ENCODE data around the gene KCNK6.

Gene KCNK6

GRCh38 chr19:38303517-38304351 lies 15.9 kb upstream of the KCNK6 start, which contains the start of gene C19orf33:
Gene C19orf33, plus strand, starts transcription at chr19:38304251. Its CDS starts 11 bp downstream, at chr19:38304262.
- Histone ChIP-seq H3K4me3 (ENCODE audit: low read length) (peak within 1 kb of the TSS; percentile 67), H3K4me1 (ENCODE audit: insufficient read depth, low read length) (peaks cover 9% of the 10 kb centered on the region), H3K36me3 (ENCODE audit: insufficient read depth, low read depth, low read length) (peaks cover 11% of the 10 kb centered on the region; the same call in 1 of the 2 replicates), H3K9ac (ENCODE audit: low read depth, low read length) (peak within 1 kb of the TSS; percentile 61; the same call in 1 of the 2 replicates), H3K27ac (ENCODE audit: low read length) (no peak within 1 kb of the TSS), H3K9me3 (ENCODE audit: insufficient read depth, low read depth, low read length) (no peaks in the 10 kb centered on the region), H3K27me3 (ENCODE audit: insufficient read depth, low read length) (peaks cover 4% of the 10 kb centered on the region; the same call in 1 of the 2 replicates)

GRCh38 chr19:38304352-38304865 lies 15.2 kb upstream of the KCNK6 start:
- peak overlapping the region; percentile 67 for H3K4me3 ChIP-seq (ENCODE audit: low read length)
- peaks cover 4% of the 10 kb centered on the region; the same call in 1 of the 2 replicates for H3K27me3 ChIP-seq (ENCODE audit: insufficient read depth, low read length)
- peak overlapping the region; percentile 61; the same call in 1 of the 2 replicates for H3K9ac ChIP-seq (ENCODE audit: low read depth, low read length)
- no peaks in the 10 kb centered on the region for H3K9me3 ChIP-seq (ENCODE audit: insufficient read depth, low read depth, low read length)
- peaks cover 11% of the 10 kb centered on the region; the same call in 1 of the 2 replicates for H3K36me3 ChIP-seq (ENCODE audit: insufficient read depth, low read depth, low read length)
- peaks cover 9% of the 10 kb centered on the region for H3K4me1 ChIP-seq (ENCODE audit: insufficient read depth, low read length)
- no peak overlapping the region for H3K27ac ChIP-seq (ENCODE audit: low read length)

GRCh38 chr19:38304866-38305429 lies 14.7 kb upstream of the KCNK6 start:
- Histone ChIP-seq H3K27me3 (ENCODE audit: insufficient read depth, low read length) (peaks cover 4% of the 10 kb centered on the region; the same call in 1 of the 2 replicates), H3K9ac (ENCODE audit: low read depth, low read length) (peak overlapping the region; percentile 61; the same call in 1 of the 2 replicates), H3K9me3 (ENCODE audit: insufficient read depth, low read depth, low read length) (no peaks in the 10 kb centered on the region), H3K36me3 (ENCODE audit: insufficient read depth, low read depth, low read length) (peaks cover 11% of the 10 kb centered on the region; the same call in 1 of the 2 replicates), H3K4me1 (ENCODE audit: insufficient read depth, low read length) (peaks cover 9% of the 10 kb centered on the region), H3K27ac (ENCODE audit: low read length) (no peak overlapping the region), H3K4me3 (ENCODE audit: low read length) (peak overlapping the region; percentile 67)

GRCh38 chr19:38306236-38306635 lies 13.4 kb upstream of the KCNK6 start:
- Histone ChIP-seq H3K36me3 (ENCODE audit: insufficient read depth, low read depth, low read length) (peaks cover 11% of the 10 kb centered on the region; the same call in 1 of the 2 replicates), H3K27me3 (ENCODE audit: insufficient read depth, low read length) (peaks cover 4% of the 10 kb centered on the region; the same call in 1 of the 2 replicates), H3K9me3 (ENCODE audit: insufficient read depth, low read depth, low read length) (no peaks in the 10 kb centered on the region), H3K4me3 (ENCODE audit: low read length) (no peak overlapping the region), H3K4me1 (ENCODE audit: insufficient read depth, low read length) (peaks cover 4% of the 10 kb centered on the region; the same call in 1 of the 2 replicates), H3K27ac (ENCODE audit: low read length) (no peak overlapping the region), H3K9ac (ENCODE audit: low read depth, low read length) (no peak overlapping the region)

GRCh38 chr19:38307076-38307475 lies 12.6 kb upstream of the KCNK6 start:
- H3K4me1 ChIP-seq (ENCODE audit: insufficient read depth, low read length), result peaks cover 4% of the 10 kb centered on the region; the same call in 1 of the 2 replicates
- H3K9me3 ChIP-seq (ENCODE audit: insufficient read depth, low read depth, low read length), result no peaks in the 10 kb centered on the region
- no peak overlapping the region for H3K4me3 ChIP-seq (ENCODE audit: low read length)
- H3K27me3 ChIP-seq (ENCODE audit: insufficient read depth, low read length), result peaks cover 4% of the 10 kb centered on the region; the same call in 1 of the 2 replicates
- peaks cover 11% of the 10 kb centered on the region; the same call in 1 of the 2 replicates for H3K36me3 ChIP-seq (ENCODE audit: insufficient read depth, low read depth, low read length)
- H3K9ac ChIP-seq (ENCODE audit: low read depth, low read length), result no peak overlapping the region
- no peak overlapping the region for H3K27ac ChIP-seq (ENCODE audit: low read length)

- Histone ChIP-seq H3K27ac (ENCODE audit: low read length) (no peak overlapping the region), H3K9ac (ENCODE audit: low read depth, low read length) (no peak overlapping the region), H3K9me3 (ENCODE audit: insufficient read depth, low read depth, low read length) (no peaks in the 10 kb centered on the region), H3K27me3 (ENCODE audit: insufficient read depth, low read length) (peaks cover 4% of the 10 kb centered on the region; the same call in 1 of the 2 replicates), H3K36me3 (ENCODE audit: insufficient read depth, low read depth, low read length) (peaks cover 11% of the 10 kb centered on the region; the same call in 1 of the 2 replicates), H3K4me1 (ENCODE audit: insufficient read depth, low read length) (peaks cover 4% of the 10 kb centered on the region; the same call in 1 of the 2 replicates), H3K4me3 (ENCODE audit: low read length) (no peak overlapping the region)
These were observed 12.0 kb upstream of the KCNK6 start for GRCh38 chr19:38307597-38307996.

GRCh38 chr19:38308006-38308766 lies 11.5 kb upstream of the KCNK6 start:
- H3K27me3 ChIP-seq (ENCODE audit: insufficient read depth, low read length), result peaks cover 4% of the 10 kb centered on the region; the same call in 1 of the 2 replicates
- peaks cover 4% of the 10 kb centered on the region; the same call in 1 of the 2 replicates for H3K4me1 ChIP-seq (ENCODE audit: insufficient read depth, low read length)
- H3K27ac ChIP-seq (ENCODE audit: low read length), result no peak overlapping the region
- H3K36me3 ChIP-seq (ENCODE audit: insufficient read depth, low read depth, low read length), result peaks cover 11% of the 10 kb centered on the region; the same call in 1 of the 2 replicates
- no peak overlapping the region for H3K9ac ChIP-seq (ENCODE audit: low read depth, low read length)
- H3K4me3 ChIP-seq (ENCODE audit: low read length), result no peak overlapping the region
- H3K9me3 ChIP-seq (ENCODE audit: insufficient read depth, low read depth, low read length), result no peaks in the 10 kb centered on the region

- Histone ChIP-seq H3K27me3 (ENCODE audit: insufficient read depth, low read length) (no peaks in the 10 kb centered on the region), H3K27ac (ENCODE audit: low read length) (no peak overlapping the region), H3K36me3 (ENCODE audit: insufficient read depth, low read depth, low read length) (peaks cover 11% of the 10 kb centered on the region; the same call in 1 of the 2 replicates), H3K9ac (ENCODE audit: low read depth, low read length) (no peak overlapping the region), H3K4me1 (ENCODE audit: insufficient read depth, low read length) (peaks cover 4% of the 10 kb centered on the region; the same call in 1 of the 2 replicates), H3K4me3 (ENCODE audit: low read length) (no peak overlapping the region), H3K9me3 (ENCODE audit: insufficient read depth, low read depth, low read length) (no peaks in the 10 kb centered on the region)
These were observed 10.6 kb upstream of the KCNK6 start for GRCh38 chr19:38308926-38309614.

GRCh38 chr19:38309615-38310278 lies 9.9 kb upstream of the KCNK6 start:
- no peaks in the 10 kb centered on the region for H3K27me3 ChIP-seq (ENCODE audit: insufficient read depth, low read length)
- no peak overlapping the region for H3K9ac ChIP-seq (ENCODE audit: low read depth, low read length)
- H3K27ac ChIP-seq (ENCODE audit: low read length), result no peak overlapping the region
- H3K9me3 ChIP-seq (ENCODE audit: insufficient read depth, low read depth, low read length), result no peaks in the 10 kb centered on the region
- H3K4me3 ChIP-seq (ENCODE audit: low read length), result no peak overlapping the region
- H3K36me3 ChIP-seq (ENCODE audit: insufficient read depth, low read depth, low read length), result peaks cover 11% of the 10 kb centered on the region; the same call in 1 of the 2 replicates
- peaks cover under 1% of the 10 kb centered on the region; the same call in 1 of the 2 replicates for H3K4me1 ChIP-seq (ENCODE audit: insufficient read depth, low read length)

GRCh38 chr19:38310279-38310670 lies 9.4 kb upstream of the KCNK6 start:
- H3K9me3 ChIP-seq (ENCODE audit: insufficient read depth, low read depth, low read length), result no peaks in the 10 kb centered on the region
- no peaks in the 10 kb centered on the region for H3K27me3 ChIP-seq (ENCODE audit: insufficient read depth, low read length)
- H3K4me1 ChIP-seq (ENCODE audit: insufficient read depth, low read length), result no peaks in the 10 kb centered on the region
- no peak overlapping the region for H3K9ac ChIP-seq (ENCODE audit: low read depth, low read length)
- H3K27ac ChIP-seq (ENCODE audit: low read length), result no peak overlapping the region
- H3K4me3 ChIP-seq (ENCODE audit: low read length), result no peak overlapping the region
- peaks cover 11% of the 10 kb centered on the region; the same call in 1 of the 2 replicates for H3K36me3 ChIP-seq (ENCODE audit: insufficient read depth, low read depth, low read length)

All from iPS-20b (cell line).